Peyer's patch (tissue), 4 donors: Measurements from ENCODE around the gene PTH1R.

Experiments used
- POLR2A ChIP-seq, 2 donors: fragments of 450-650 bp; IDR thresholded peaks; one replicate each; pipeline ENCODE4 v1.5.1; 2017; ENCODE audit warnings: antibody characterized with exemption in 2 of 2, mild to moderate bottlenecking in 2 of 2, moderate library complexity in 2 of 2
- TF ChIP-seq, protein P1 (sequence below), 6 experiments: fragments of 450-650 bp in 4 of 6; fragments of 200-600 bp in 2 of 6; sonication (generic) in 1 of 6; IDR thresholded peaks; one replicate each; pipeline ENCODE4 v1.5.1; 2017 to 2019; ENCODE audit warnings: antibody characterized with exemption in 6 of 6, mild to moderate bottlenecking in 3 of 6, moderate library complexity in 1 of 6

DNA sequence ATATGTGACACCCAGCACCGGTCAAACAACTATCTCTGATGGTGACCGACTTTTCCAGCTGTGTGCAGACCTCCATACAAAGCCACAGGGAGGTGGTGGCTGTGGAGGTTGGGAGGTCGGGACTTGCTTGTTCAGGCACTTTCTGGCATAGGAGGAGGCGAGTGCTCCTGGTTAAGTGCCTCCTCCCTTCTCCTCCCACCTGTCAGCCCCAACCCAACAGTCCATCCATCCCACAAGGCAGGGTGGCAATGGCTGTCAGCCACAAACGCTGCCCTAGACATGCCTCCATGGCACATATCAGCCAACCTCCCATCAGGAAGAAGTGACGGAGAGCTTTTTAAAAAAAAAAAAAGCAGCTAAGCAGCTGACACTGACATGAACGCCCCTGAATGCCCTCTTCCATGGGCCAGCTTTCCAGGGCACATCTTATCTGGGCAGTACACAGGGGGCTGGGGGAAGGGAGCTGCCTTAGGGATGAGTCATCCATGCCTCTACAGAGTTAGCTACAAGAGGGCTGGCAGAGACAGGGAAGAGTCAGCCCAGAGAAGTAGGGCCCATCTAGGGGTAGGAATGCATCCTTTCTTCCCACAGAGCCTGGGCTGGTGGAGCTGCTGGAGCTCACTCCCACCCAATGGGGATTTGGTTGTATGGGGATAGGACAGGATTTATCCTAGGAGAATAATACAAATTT lies 57.8 kb downstream of the PTH1R start:
- TF ChIP-seq, protein P1, sequence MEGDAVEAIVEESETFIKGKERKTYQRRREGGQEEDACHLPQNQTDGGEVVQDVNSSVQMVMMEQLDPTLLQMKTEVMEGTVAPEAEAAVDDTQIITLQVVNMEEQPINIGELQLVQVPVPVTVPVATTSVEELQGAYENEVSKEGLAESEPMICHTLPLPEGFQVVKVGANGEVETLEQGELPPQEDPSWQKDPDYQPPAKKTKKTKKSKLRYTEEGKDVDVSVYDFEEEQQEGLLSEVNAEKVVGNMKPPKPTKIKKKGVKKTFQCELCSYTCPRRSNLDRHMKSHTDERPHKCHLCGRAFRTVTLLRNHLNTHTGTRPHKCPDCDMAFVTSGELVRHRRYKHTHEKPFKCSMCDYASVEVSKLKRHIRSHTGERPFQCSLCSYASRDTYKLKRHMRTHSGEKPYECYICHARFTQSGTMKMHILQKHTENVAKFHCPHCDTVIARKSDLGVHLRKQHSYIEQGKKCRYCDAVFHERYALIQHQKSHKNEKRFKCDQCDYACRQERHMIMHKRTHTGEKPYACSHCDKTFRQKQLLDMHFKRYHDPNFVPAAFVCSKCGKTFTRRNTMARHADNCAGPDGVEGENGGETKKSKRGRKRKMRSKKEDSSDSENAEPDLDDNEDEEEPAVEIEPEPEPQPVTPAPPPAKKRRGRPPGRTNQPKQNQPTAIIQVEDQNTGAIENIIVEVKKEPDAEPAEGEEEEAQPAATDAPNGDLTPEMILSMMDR (IDR thresholded peaks at IDR 0.05) = peak in 4 of 6 experiments; percentile 27 to 49 (median 40)
- TF ChIP-seq POLR2A (IDR thresholded peaks at IDR 0.05) = peak in 1 of 2 donors; percentile 27
